ENCODE data around the gene OR6K6.

GRCh38 chr1:158793604-158794003 lies 39.1 kb downstream of the OR6K6 start:
- TF ChIP-seq POLR2A (IDR thresholded peaks at IDR 0.05) = no peak
- TF ChIP-seq CTCF (IDR thresholded peaks at IDR 0.05 in 8 of 11, conservative IDR thresholded peaks at IDR 0.05 in 3 of 11) = peak in 8 of 11 experiments; percentile 17 to 56 (median 42)

All from spleen (tissue), 7 donors.